Measurements from ENCODE around the gene FBXW11.

FBXW11 gene

DNA sequence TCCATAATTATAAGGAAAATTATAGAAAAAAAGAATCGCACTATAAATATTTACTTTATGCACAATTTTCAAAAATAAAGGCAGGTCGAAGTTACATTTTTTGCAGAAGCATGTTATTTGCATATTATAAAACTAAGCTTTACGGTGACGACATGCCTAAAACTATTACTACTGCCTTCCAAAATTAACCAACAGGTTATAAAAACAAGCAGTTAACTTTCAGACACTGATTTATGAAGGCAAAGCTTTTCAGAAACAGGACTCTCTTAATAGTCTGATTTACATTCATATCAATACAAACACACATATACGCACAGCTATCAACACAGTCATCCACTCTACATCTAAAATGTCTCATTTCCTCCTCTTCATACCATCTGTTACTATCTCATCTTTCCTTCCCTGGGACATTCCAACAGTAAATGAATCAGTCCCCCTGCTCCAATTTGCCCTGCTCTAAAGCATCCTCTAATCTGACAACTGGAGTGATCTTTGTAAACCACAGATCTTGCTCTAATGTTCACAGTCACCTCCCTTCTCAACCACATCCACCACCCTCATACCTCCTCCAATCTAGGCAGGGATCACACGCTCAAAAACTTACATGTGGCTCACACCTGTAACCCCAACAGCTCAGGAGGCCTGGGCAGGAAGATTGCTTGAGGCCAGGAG lies 21.6 kb downstream of the FBXW11 start:
- no peaks in the 10 kb centered on the region for H4K20me1 ChIP-seq (ENCODE audit: insufficient read depth)
- no peak overlapping the region for H3K4me3 ChIP-seq (IDR thresholded peaks at IDR 0.05; ENCODE audit: insufficient read depth, low read depth, low read length)
- no peak overlapping the region for H3K9ac ChIP-seq
- no peaks in the 10 kb centered on the region for H3K36me3 ChIP-seq (ENCODE audit: insufficient read depth)
- no peaks in the 10 kb centered on the region for H3K4me1 ChIP-seq (ENCODE audit: low read depth, poor library complexity, severe bottlenecking)
- H3K27ac ChIP-seq = no peak overlapping the region
- 0 out of 2 replicates have a peak, but pooled peaks cover 3% of the 10 kb centered on the region for H3K79me2 ChIP-seq (ENCODE audit: insufficient read depth, low read depth)
- no peaks in the 10 kb centered on the region for H3K27me3 ChIP-seq (ENCODE audit: insufficient read depth, low read depth)
- H2AFZ ChIP-seq (ENCODE audit: low read depth) = no peak overlapping the region
- TF ChIP-seq, protein P1, sequence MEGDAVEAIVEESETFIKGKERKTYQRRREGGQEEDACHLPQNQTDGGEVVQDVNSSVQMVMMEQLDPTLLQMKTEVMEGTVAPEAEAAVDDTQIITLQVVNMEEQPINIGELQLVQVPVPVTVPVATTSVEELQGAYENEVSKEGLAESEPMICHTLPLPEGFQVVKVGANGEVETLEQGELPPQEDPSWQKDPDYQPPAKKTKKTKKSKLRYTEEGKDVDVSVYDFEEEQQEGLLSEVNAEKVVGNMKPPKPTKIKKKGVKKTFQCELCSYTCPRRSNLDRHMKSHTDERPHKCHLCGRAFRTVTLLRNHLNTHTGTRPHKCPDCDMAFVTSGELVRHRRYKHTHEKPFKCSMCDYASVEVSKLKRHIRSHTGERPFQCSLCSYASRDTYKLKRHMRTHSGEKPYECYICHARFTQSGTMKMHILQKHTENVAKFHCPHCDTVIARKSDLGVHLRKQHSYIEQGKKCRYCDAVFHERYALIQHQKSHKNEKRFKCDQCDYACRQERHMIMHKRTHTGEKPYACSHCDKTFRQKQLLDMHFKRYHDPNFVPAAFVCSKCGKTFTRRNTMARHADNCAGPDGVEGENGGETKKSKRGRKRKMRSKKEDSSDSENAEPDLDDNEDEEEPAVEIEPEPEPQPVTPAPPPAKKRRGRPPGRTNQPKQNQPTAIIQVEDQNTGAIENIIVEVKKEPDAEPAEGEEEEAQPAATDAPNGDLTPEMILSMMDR (conservative IDR thresholded peaks at IDR 0.05; ENCODE audit: low read depth, low read length) = no peak
- H3K4me2 ChIP-seq = no peak overlapping the region

DNA sequence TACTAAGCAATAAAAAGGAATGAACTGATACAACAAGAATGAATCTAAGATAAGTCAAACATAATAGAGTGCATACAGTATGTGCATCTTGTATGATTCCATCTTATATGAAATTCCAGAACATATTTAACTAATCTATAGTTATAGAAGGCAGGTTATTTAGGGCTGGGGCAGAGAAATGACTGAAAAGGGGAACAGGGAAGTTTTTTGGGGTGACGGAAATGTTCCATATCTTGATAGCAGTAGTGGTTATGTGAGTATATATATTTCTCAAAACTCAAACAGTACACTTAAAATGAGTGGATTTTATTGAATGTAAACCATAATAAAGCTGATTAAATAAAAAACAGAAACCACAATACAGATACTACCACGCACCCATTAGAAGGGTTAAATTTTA lies 24.6 kb downstream of the FBXW11 start:
- H3K27ac ChIP-seq = no peak overlapping the region
- TF ChIP-seq, protein P1 (conservative IDR thresholded peaks at IDR 0.05; ENCODE audit: low read depth, low read length) = no peak
- H2AFZ ChIP-seq (ENCODE audit: low read depth) = no peak overlapping the region
- no peaks in the 10 kb centered on the region for H3K4me1 ChIP-seq (ENCODE audit: low read depth, poor library complexity, severe bottlenecking)
- H4K20me1 ChIP-seq (ENCODE audit: insufficient read depth) = no peaks in the 10 kb centered on the region
- 0 out of 2 replicates have a peak, but pooled peaks cover 3% of the 10 kb centered on the region for H3K79me2 ChIP-seq (ENCODE audit: insufficient read depth, low read depth)
- no peak overlapping the region for H3K9ac ChIP-seq
- no peak overlapping the region for H3K4me3 ChIP-seq (IDR thresholded peaks at IDR 0.05; ENCODE audit: insufficient read depth, low read depth, low read length)
- H3K27me3 ChIP-seq (ENCODE audit: insufficient read depth, low read depth) = no peaks in the 10 kb centered on the region
- H3K36me3 ChIP-seq (ENCODE audit: insufficient read depth) = no peaks in the 10 kb centered on the region
- no peak overlapping the region for H3K4me2 ChIP-seq

DNA sequence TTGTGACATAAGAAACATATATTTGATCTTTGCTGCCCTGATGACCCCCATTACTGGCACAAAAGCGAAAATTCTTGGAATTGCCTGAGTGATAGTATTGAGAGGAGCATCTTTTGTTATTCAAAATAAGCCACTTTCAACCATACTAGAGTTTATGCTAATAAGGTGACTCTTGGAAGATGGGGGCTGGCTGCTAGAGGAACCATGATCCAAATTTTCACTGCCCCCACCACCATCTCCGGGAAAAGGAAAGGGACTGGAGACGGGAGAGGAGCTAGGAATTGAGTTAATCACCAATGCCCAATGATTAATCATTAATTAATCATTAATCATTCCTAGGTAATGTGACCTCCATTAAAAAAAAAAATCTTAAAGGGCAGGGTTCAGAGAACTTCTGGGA lies 25.6 kb downstream of the FBXW11 start:
- Histone ChIP-seq H3K27ac (no peak overlapping the region), H3K9ac (no peak overlapping the region)
- TF ChIP-seq, protein P1 (conservative IDR thresholded peaks at IDR 0.05; ENCODE audit: low read depth, low read length) = no peak

DNA sequence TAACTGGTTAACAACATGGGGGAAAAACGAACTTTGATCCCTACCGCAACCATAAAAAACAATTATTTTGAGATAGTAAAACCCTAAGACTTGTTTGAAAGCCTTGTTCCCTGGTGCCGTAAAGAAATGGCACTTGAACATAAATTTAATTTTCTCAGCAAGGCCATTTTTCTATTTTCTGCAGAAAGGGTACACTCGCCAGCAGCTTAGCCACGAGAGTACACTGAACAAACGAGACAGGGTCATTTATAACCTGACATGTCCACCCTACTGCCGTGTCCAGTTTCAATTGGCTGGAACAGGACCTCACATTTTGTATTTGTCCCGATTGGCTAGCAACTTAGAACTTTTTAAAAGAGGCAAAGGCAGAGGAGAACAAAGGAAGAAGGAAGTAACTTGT lies 26.8 kb downstream of the FBXW11 start:
- H4K20me1 ChIP-seq (ENCODE audit: insufficient read depth) = no peaks in the 10 kb centered on the region
- H3K4me3 ChIP-seq (IDR thresholded peaks at IDR 0.05; ENCODE audit: insufficient read depth, low read depth, low read length) = no peak overlapping the region
- no peaks in the 10 kb centered on the region for H3K36me3 ChIP-seq (ENCODE audit: insufficient read depth)
- H3K4me2 ChIP-seq = no peak overlapping the region
- no peak overlapping the region for H2AFZ ChIP-seq (ENCODE audit: low read depth)
- H3K27me3 ChIP-seq (ENCODE audit: insufficient read depth, low read depth) = no peaks in the 10 kb centered on the region
- no peaks in the 10 kb centered on the region for H3K4me1 ChIP-seq (ENCODE audit: low read depth, poor library complexity, severe bottlenecking)
- H3K9ac ChIP-seq = no peak overlapping the region
- H3K79me2 ChIP-seq (ENCODE audit: insufficient read depth, low read depth) = 0 out of 2 replicates have a peak, but pooled peaks cover 3% of the 10 kb centered on the region
- TF ChIP-seq, protein P1 (conservative IDR thresholded peaks at IDR 0.05; ENCODE audit: low read depth, low read length) = no peak
- no peak overlapping the region for H3K27ac ChIP-seq

More for the DNA sequence above, 25.6 kb downstream of the FBXW11 start:
- no peaks in the 10 kb centered on the region for H3K27me3 ChIP-seq (ENCODE audit: insufficient read depth, low read depth)
- H3K4me3 ChIP-seq (IDR thresholded peaks at IDR 0.05; ENCODE audit: insufficient read depth, low read depth, low read length) = no peak overlapping the region
- no peak overlapping the region for H3K4me2 ChIP-seq
- H3K36me3 ChIP-seq (ENCODE audit: insufficient read depth) = no peaks in the 10 kb centered on the region
- no peaks in the 10 kb centered on the region for H4K20me1 ChIP-seq (ENCODE audit: insufficient read depth)
- H3K79me2 ChIP-seq (ENCODE audit: insufficient read depth, low read depth) = 0 out of 2 replicates have a peak, but pooled peaks cover 3% of the 10 kb centered on the region
- H3K4me1 ChIP-seq (ENCODE audit: low read depth, poor library complexity, severe bottlenecking) = no peaks in the 10 kb centered on the region
- no peak overlapping the region for H2AFZ ChIP-seq (ENCODE audit: low read depth)

Measured in KMS-11 (cell line).